IMR-90 (cell line): ENCODE results near the gene UGT2A2. TPM values are rescaled to one million over a fixed set of nuclear protein-coding genes. Genes with fewer than 3 reads are reported as not detected.

Experiments used
- ATAC-seq: fragments of 200-7000 bp; cut with Tn5 transposase; 2 replicates; pipeline ENCODE4 v1.9.1; 2020; ENCODE audit warnings: low read depth, mild to moderate bottlenecking, moderate library complexity
- BruUV-seq: library from RNA; stranded (reverse); fragments of 400-500 nt; replicated peaks from 2 replicates; lab custom pipeline; 2021; lab: Mats Ljungman, UMichigan
- CTCF ChIA-PET: fragments of 300-600 bp; formaldehyde crosslinking; extraction: SDS; loops from one replicate; lab custom pipeline; 2021; ENCODE audit warnings: antibody characterized with exemption; lab: Yijun Ruan, JAX
- POLR2A ChIA-PET: fragments of 300-600 bp; sonication (Branson Sonifier 250); formaldehyde crosslinking; loops from one replicate; lab custom pipeline; 2022; ENCODE audit warnings: antibody characterized with exemption; ENCODE audit not compliant: unreplicated experiment; lab: Charles Lee
- DNase-seq: peaks from one replicate; pipeline ENCODE4 v3.0.0; 2013
- H2AFZ ChIP-seq: replicated peaks from 2 replicates; pipeline ENCODE3; 2013; ENCODE audit warnings: low read length, mild to moderate bottlenecking; ENCODE audit not compliant: poor library complexity
- H2AK5ac ChIP-seq: 2 replicates; pipeline ENCODE4 v1.6.1; 2013; ENCODE audit warnings: low read depth, low read length, inconsistent platforms
- H2AK9ac ChIP-seq: replicated peaks from 2 replicates; pipeline ENCODE3; 2013; ENCODE audit warnings: mild to moderate bottlenecking, low read depth, low read length, moderate library complexity; ENCODE audit not compliant: poor library complexity
- H2BK120ac ChIP-seq: 2 replicates; pipeline ENCODE4 v1.6.1; 2013; ENCODE audit warnings: low read depth, low read length, inconsistent platforms
- H2BK15ac ChIP-seq: 3 replicates; pipeline ENCODE4 v1.6.1; 2013; ENCODE audit warnings: low read depth, low read length, inconsistent platforms
- H2BK20ac ChIP-seq: 2 replicates; pipeline ENCODE4 v1.6.1; 2013; ENCODE audit warnings: low read depth, mild to moderate bottlenecking, inconsistent platforms, low read length, moderate library complexity
- H2BK5ac ChIP-seq: 2 replicates; pipeline ENCODE4 v1.6.1; 2013; ENCODE audit warnings: mild to moderate bottlenecking, low read depth, low read length, inconsistent platforms; ENCODE audit not compliant: poor library complexity, severe bottlenecking
- H3K14ac ChIP-seq: replicated peaks from 2 replicates; pipeline ENCODE4 v1.6.1; 2013; ENCODE audit warnings: low read depth, low read length, inconsistent platforms
- H3K18ac ChIP-seq: 2 replicates; pipeline ENCODE4 v1.6.1; 2013; ENCODE audit warnings: low read depth, low read length, control low read depth
- H3K23ac ChIP-seq: 2 replicates; pipeline ENCODE4 v1.6.1; 2013; ENCODE audit warnings: low read depth, low read length, inconsistent platforms
- H3K27ac ChIP-seq: 2 replicates; pipeline ENCODE4 v1.5.1; 2013; ENCODE audit warnings: mild to moderate bottlenecking, control low read depth, low read length; ENCODE audit not compliant: insufficient read depth
- H3K27me3 ChIP-seq: 2 replicates; pipeline ENCODE4 v1.6.1; 2013; ENCODE audit warnings: low read length; ENCODE audit not compliant: control insufficient read depth, insufficient read depth
- H3K36me3 ChIP-seq: 2 replicates; pipeline ENCODE4 v1.6.1; 2013; ENCODE audit warnings: low read length, mixed read lengths; ENCODE audit not compliant: control insufficient read depth, insufficient read depth
- H3K4ac ChIP-seq: 2 replicates; pipeline ENCODE4 v1.6.1; 2013; ENCODE audit warnings: low read depth, low read length, inconsistent platforms
- H3K4me1 ChIP-seq: 2 replicates; pipeline ENCODE4 v1.6.1; 2013; ENCODE audit warnings: low read length, mixed read lengths; ENCODE audit not compliant: control insufficient read depth, insufficient read depth
- H3K4me2 ChIP-seq: 2 replicates; pipeline ENCODE4 v1.6.1; 2013; ENCODE audit warnings: low read depth, mild to moderate bottlenecking, control low read depth, low read length, moderate library complexity
- H3K4me3 ChIP-seq: 2 replicates; pipeline ENCODE4 v1.5.1; 2013; ENCODE audit warnings: low read depth, mild to moderate bottlenecking, control low read depth, low read length, moderate library complexity; ENCODE audit not compliant: insufficient read depth
- H3K56ac ChIP-seq: 2 replicates; pipeline ENCODE4 v1.6.1; 2013; ENCODE audit warnings: low read length, inconsistent platforms; ENCODE audit not compliant: insufficient read depth; ENCODE audit errors: extremely low read depth
- H3K79me1 ChIP-seq, 2 experiments: 2 replicates each; pipeline ENCODE4 v1.6.1; 2013; ENCODE audit warnings: low read length in 2 of 2, inconsistent platforms in 1 of 2, low read depth in 1 of 2
- H3K9ac ChIP-seq: 2 replicates; pipeline ENCODE4 v1.6.1; 2013; ENCODE audit warnings: low read depth, low read length, control low read depth
- H3K9me1 ChIP-seq: 2 replicates; pipeline ENCODE4 v1.6.1; 2013; ENCODE audit warnings: low read length, inconsistent platforms; ENCODE audit not compliant: insufficient read depth
- H3K9me3 ChIP-seq: 2 replicates; pipeline ENCODE4 v1.6.1; 2013; ENCODE audit warnings: low read length; ENCODE audit not compliant: control insufficient read depth, insufficient read depth
- H4K20me1 ChIP-seq: 2 replicates; pipeline ENCODE4 v1.6.1; 2013; ENCODE audit warnings: low read length, inconsistent platforms; ENCODE audit not compliant: insufficient read depth
- H4K5ac ChIP-seq: 2 replicates; pipeline ENCODE4 v1.6.1; 2013; ENCODE audit warnings: mild to moderate bottlenecking, low read depth, low read length, control low read depth
- H4K8ac ChIP-seq, 2 experiments: 2 replicates each; pipeline ENCODE4 v1.6.1; 2013; ENCODE audit warnings: low read depth in 2 of 2, low read length in 2 of 2, control low read depth in 1 of 2, inconsistent platforms in 1 of 2
- H4K91ac ChIP-seq: 2 replicates; pipeline ENCODE4 v1.6.1; 2013; ENCODE audit warnings: low read depth, low read length, inconsistent platforms; ENCODE audit not compliant: insufficient read depth
- BHLHE40 ChIP-seq: fragments of 150-350 bp; IDR thresholded peaks from 2 replicates; pipeline ENCODE4 v1.6.1; 2016; ENCODE audit warnings: mild to moderate bottlenecking, low read depth, low read length
- CEBPB ChIP-seq: IDR thresholded peaks from 2 replicates; pipeline ENCODE4 v1.6.1; 2012; ENCODE audit warnings: low read depth, low read length, improper control_type of control experiment
- CHD1 ChIP-seq: IDR thresholded peaks from 2 replicates; pipeline ENCODE4 v1.6.1; 2012; ENCODE audit warnings: low read depth, low read length, improper control_type of control experiment
- FOS ChIP-seq: fragments of 150-350 bp; IDR thresholded peaks from 2 replicates; pipeline ENCODE4 v1.6.1; 2016; ENCODE audit warnings: low read depth, low read length
- MAFK ChIP-seq: IDR thresholded peaks from 2 replicates; pipeline ENCODE4 v1.6.1; 2012; ENCODE audit warnings: low read depth, low read length, improper control_type of control experiment
- MAZ ChIP-seq: IDR thresholded peaks from 2 replicates; pipeline ENCODE4 v1.6.1; 2012; ENCODE audit warnings: low read depth, mild to moderate bottlenecking, low read length, improper control_type of control experiment, moderate library complexity, borderline replicate concordance
- MXI1 ChIP-seq: IDR thresholded peaks from 2 replicates; pipeline ENCODE4 v1.6.1; 2012; ENCODE audit warnings: low read depth, mild to moderate bottlenecking, low read length, moderate library complexity, borderline replicate concordance
- NFE2L2 ChIP-seq: fragments of 150-350 bp; IDR thresholded peaks from 2 replicates; pipeline ENCODE4 v1.6.1; 2016; ENCODE audit warnings: low read depth, mild to moderate bottlenecking, low read length
- POLR2A ChIP-seq: IDR thresholded peaks from 2 replicates; pipeline ENCODE4 v1.6.1; 2012; ENCODE audit warnings: mild to moderate bottlenecking, low read depth, low read length
- RAD21 ChIP-seq: IDR thresholded peaks from 2 replicates; pipeline ENCODE4 v1.6.1; 2012; ENCODE audit warnings: low read length, improper control_type of control experiment
- RCOR1 ChIP-seq: IDR thresholded peaks from 2 replicates; pipeline ENCODE4 v1.6.1; 2012; ENCODE audit warnings: mild to moderate bottlenecking, low read length, improper control_type of control experiment; ENCODE audit not compliant: insufficient replicate concordance
- RFX5 ChIP-seq: IDR thresholded peaks from 2 replicates; pipeline ENCODE4 v1.8.0; 2012; ENCODE audit warnings: low read depth, mild to moderate bottlenecking, low read length, moderate library complexity
- SMC3 ChIP-seq: fragments of 150-350 bp; IDR thresholded peaks from 2 replicates; pipeline ENCODE4 v1.6.1; 2016; ENCODE audit warnings: low read depth, mild to moderate bottlenecking, antibody characterized with exemption, low read length, moderate library complexity
- whole genome bisulfite sequencing, 2 experiments: methylation state at CpG; one replicate each; pipeline versions ENCODE4 v1.1.5 to v1.1.7; 2013; ENCODE audit warnings: missing lambda C conversion rate in 2 of 2; ENCODE audit not compliant: insufficient read length in 1 of 2; ENCODE audit errors: extremely low coverage in 2 of 2; 5-methylcytosine and 5-hydroxymethylcytosine counted together
- dilution Hi-C: fragments of 300-500 bp; cut with HindIII; formaldehyde crosslinking; loops from one replicate; pipeline ENCODE4 v1.14.3; 2018; ENCODE audit warnings: low sequenced_read_pairs; ENCODE audit not compliant: unreplicated experiment
- in situ Hi-C: fragments of 300-500 bp; cut with MboI; formaldehyde crosslinking; loops from 3 replicates; pipeline ENCODE4 v1.14.3; 2019; ENCODE audit warnings: low sequenced_read_pairs, inconsistent platforms, mixed read lengths
- intact Hi-C: fragments of 100-400 bp; cut with micrococcal nuclease; formaldehyde crosslinking; loops from 2 replicates; pipeline ENCODE4 v1.10.0; 2022
- polyA plus RNA-seq, 3 experiments: library from polyadenylated mRNA; depleted of rRNA; stranded (reverse); fragments of >200 nt; gene quantifications; 2 replicates each; pipeline ENCODE4 v1.2.3, GENCODE V29; 2012; ENCODE audit warnings: low replicate concordance in 1 of 3
- total RNA-seq: library from RNA; depleted of rRNA; stranded (reverse); fragments of >200 nt; gene quantifications from 2 replicates; pipeline ENCODE4 v1.2.3, GENCODE V29; 2012
- TF ChIP-seq, protein P1 (sequence below): fragments of 150-350 bp; IDR thresholded peaks from 2 replicates; pipeline ENCODE4 v1.6.1; 2017; ENCODE audit warnings: mild to moderate bottlenecking, antibody characterized with exemption, low read length, low read depth
- TF ChIP-seq, protein P2 (sequence below): fragments of 150-350 bp; IDR thresholded peaks from 2 replicates; pipeline ENCODE4 v1.6.1; 2016; ENCODE audit warnings: low read depth, mild to moderate bottlenecking, low read length, moderate library complexity, borderline replicate concordance
- TF ChIP-seq, protein P3 (sequence below): conservative IDR thresholded peaks from 2 replicates; pipeline ENCODE4 v1.5.1; 2012; ENCODE audit warnings: mild to moderate bottlenecking, low read depth, low read length, improper control_type of control experiment

UGT2A2 gene
- total and polyA plus RNA-seq, 2 of the 4 experiments (the other 2 are of a cell fraction) = not detected

DNA sequence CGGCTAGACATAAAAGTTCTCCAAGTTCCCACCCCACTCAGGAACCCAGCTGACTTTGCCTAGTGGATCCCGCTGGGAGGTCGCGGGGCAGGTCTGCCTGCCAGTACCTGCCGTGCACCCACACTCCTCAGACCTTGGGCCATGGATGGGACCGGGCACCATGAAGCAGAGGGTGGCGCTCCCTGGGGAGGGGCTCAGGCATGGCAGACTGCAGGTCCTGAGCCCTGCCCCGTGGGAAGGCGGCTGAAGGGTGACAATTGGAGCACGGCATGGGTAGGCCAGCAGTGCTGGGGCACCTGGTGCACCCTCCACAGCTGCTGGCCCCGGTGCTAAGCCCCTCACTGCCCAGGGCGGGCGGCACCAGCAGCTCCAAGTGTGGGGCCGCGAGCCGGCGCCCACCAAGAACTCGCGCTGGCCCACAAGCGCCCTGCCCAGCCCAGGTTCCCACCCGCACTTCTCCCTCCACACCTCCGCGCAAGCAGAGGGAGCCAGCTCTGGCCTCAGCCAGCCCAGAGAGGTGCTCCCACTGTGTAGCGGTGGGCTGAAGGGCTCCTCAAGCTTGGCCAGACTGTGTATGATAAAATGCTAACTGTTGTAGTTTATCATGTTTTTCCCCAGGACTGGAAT, 63.1 kb downstream of the UGT2A2 start:
- H3K4me3 ChIP-seq = no peak overlapping the region
- no peak overlapping the region for H2BK120ac ChIP-seq
- no TSS peak for BruUV-seq
- H3K27me3 ChIP-seq = no peaks in the 10 kb centered on the region
- no peak overlapping the region for H3K56ac ChIP-seq
- dilution Hi-C loops (no loop called here), intact Hi-C loops (no loop called here), in situ Hi-C loops (no loop called here)
- ATAC-seq = no peak
- WGBS, 2 experiments = 80% methylated on average over 2 of the region's 24 CpGs; no CpG with 5 or more reads in 1 of the 2 experiments
- no peak overlapping the region for H3K4me2 ChIP-seq
- no peak overlapping the region for H3K18ac ChIP-seq
- H3K4me1 ChIP-seq = no peaks in the 10 kb centered on the region
- TF ChIP-seq BHLHE40 = no peak
- TF ChIP-seq, protein P1, sequence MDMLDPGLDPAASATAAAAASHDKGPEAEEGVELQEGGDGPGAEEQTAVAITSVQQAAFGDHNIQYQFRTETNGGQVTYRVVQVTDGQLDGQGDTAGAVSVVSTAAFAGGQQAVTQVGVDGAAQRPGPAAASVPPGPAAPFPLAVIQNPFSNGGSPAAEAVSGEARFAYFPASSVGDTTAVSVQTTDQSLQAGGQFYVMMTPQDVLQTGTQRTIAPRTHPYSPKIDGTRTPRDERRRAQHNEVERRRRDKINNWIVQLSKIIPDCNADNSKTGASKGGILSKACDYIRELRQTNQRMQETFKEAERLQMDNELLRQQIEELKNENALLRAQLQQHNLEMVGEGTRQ = no peak
- TF ChIP-seq MXI1 = no peak
- TF ChIP-seq, protein P2, sequence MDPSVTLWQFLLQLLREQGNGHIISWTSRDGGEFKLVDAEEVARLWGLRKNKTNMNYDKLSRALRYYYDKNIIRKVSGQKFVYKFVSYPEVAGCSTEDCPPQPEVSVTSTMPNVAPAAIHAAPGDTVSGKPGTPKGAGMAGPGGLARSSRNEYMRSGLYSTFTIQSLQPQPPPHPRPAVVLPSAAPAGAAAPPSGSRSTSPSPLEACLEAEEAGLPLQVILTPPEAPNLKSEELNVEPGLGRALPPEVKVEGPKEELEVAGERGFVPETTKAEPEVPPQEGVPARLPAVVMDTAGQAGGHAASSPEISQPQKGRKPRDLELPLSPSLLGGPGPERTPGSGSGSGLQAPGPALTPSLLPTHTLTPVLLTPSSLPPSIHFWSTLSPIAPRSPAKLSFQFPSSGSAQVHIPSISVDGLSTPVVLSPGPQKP = no peak
- TF ChIP-seq NFE2L2 = no peak
- TF ChIP-seq MAFK = no peak
- TF ChIP-seq FOS = no peak
- no peak for TF ChIP-seq RCOR1
- no peak for TF ChIP-seq CEBPB
- TF ChIP-seq SMC3 = no peak
- no peak for TF ChIP-seq CHD1
- no peak for TF ChIP-seq MAZ
- TF ChIP-seq RFX5 = no peak
- TF ChIP-seq, protein P3, sequence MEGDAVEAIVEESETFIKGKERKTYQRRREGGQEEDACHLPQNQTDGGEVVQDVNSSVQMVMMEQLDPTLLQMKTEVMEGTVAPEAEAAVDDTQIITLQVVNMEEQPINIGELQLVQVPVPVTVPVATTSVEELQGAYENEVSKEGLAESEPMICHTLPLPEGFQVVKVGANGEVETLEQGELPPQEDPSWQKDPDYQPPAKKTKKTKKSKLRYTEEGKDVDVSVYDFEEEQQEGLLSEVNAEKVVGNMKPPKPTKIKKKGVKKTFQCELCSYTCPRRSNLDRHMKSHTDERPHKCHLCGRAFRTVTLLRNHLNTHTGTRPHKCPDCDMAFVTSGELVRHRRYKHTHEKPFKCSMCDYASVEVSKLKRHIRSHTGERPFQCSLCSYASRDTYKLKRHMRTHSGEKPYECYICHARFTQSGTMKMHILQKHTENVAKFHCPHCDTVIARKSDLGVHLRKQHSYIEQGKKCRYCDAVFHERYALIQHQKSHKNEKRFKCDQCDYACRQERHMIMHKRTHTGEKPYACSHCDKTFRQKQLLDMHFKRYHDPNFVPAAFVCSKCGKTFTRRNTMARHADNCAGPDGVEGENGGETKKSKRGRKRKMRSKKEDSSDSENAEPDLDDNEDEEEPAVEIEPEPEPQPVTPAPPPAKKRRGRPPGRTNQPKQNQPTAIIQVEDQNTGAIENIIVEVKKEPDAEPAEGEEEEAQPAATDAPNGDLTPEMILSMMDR = no peak
- no peak for TF ChIP-seq POLR2A
- no peak for TF ChIP-seq RAD21
- H3K9me1 ChIP-seq = no peaks in the 10 kb centered on the region
- H3K27ac ChIP-seq = no peak overlapping the region
- H3K4ac ChIP-seq = no peak overlapping the region
- no peak overlapping the region for H3K14ac ChIP-seq
- no peak for DNase-seq
- no peak overlapping the region for H2BK20ac ChIP-seq
- POLR2A ChIA-PET = no interaction called here
- no peak overlapping the region for H4K5ac ChIP-seq
- H3K79me1 ChIP-seq = no peaks in the 10 kb centered on the region
- CTCF ChIA-PET = no interaction called here
- no peak overlapping the region for H2BK15ac ChIP-seq
- H4K20me1 ChIP-seq = no peaks in the 10 kb centered on the region
- H3K9me3 ChIP-seq = peaks cover 5% of the 10 kb centered on the region; the same call in 1 of the 2 replicates
- H3K23ac ChIP-seq = no peak overlapping the region
- H2AK9ac ChIP-seq = no peak overlapping the region
- H2BK5ac ChIP-seq = no peak overlapping the region
- H3K36me3 ChIP-seq = no peaks in the 10 kb centered on the region
- no peak overlapping the region for H3K9ac ChIP-seq
- H2AFZ ChIP-seq = no peak overlapping the region
- H4K91ac ChIP-seq = no peak overlapping the region
- no peak overlapping the region for H2AK5ac ChIP-seq
- no peak overlapping the region for H4K8ac ChIP-seq
